SK-N-SH treated with all-trans-retinoic acid at 6 μM for 48 hours (cell line): ENCODE results near the gene NSUN6.

Source experiments
- ATAC-seq: fragments of 200-7000 bp; cut with Tn5 transposase; 3 replicates; pipeline ENCODE4 v1.9.1; 2020; ENCODE audit warnings: mild to moderate bottlenecking, moderate library complexity
- ARNTL ChIP-seq: fragments of 450-650 bp; formaldehyde crosslinking; IDR thresholded peaks from 2 replicates; pipeline ENCODE4 v1.5.0; 2020; ENCODE audit warnings: low read depth, mild to moderate bottlenecking, moderate library complexity, borderline replicate concordance
- BACH2 ChIP-seq: fragments of 250-450 bp; sonication (Bioruptor Pico); IDR thresholded peaks from 2 replicates; pipeline ENCODE4 v1.9.0; 2021; ENCODE audit warnings: mild to moderate bottlenecking, borderline replicate concordance
- CSDC2 ChIP-seq: fragments of 250-450 bp; sonication (Bioruptor Pico); IDR thresholded peaks from 2 replicates; pipeline ENCODE4 v1.5.0; 2020; ENCODE audit warnings: mild to moderate bottlenecking, moderate library complexity
- ESRRG ChIP-seq: fragments of 250-450 bp; sonication (Bioruptor Pico); IDR thresholded peaks from 2 replicates; pipeline ENCODE4 v1.6.1; 2021; ENCODE audit warnings: mild to moderate bottlenecking
- ISL1 ChIP-seq: fragments of 250-450 bp; sonication (Bioruptor Pico); IDR thresholded peaks from 2 replicates; pipeline ENCODE4 v2.1.2; 2022; ENCODE audit warnings: mild to moderate bottlenecking, moderate library complexity
- OSR1 ChIP-seq: fragments of 250-450 bp; sonication (Bioruptor Pico); IDR thresholded peaks from 2 replicates; pipeline ENCODE4 v1.8.0; 2022; ENCODE audit warnings: moderate library complexity, mild to moderate bottlenecking, inconsistent platforms
- PPARA ChIP-seq: fragments of 250-450 bp; sonication (Bioruptor Pico); IDR thresholded peaks from 2 replicates; pipeline ENCODE4 v1.5.0; 2020; ENCODE audit warnings: mild to moderate bottlenecking, borderline replicate concordance
- RARB ChIP-seq: fragments of 250-450 bp; sonication (Bioruptor Pico); IDR thresholded peaks from 2 replicates; pipeline ENCODE4 v1.8.0; 2021; ENCODE audit warnings: mild to moderate bottlenecking, moderate library complexity
- SNAI2 ChIP-seq: fragments of 250-450 bp; sonication (Bioruptor Pico); IDR thresholded peaks from 2 replicates; pipeline ENCODE4 v1.5.0; 2020; ENCODE audit warnings: mild to moderate bottlenecking, moderate library complexity
- TCF4 ChIP-seq: fragments of 250-450 bp; sonication (Bioruptor Pico); IDR thresholded peaks from 2 replicates; pipeline ENCODE4 v1.8.0; 2021; ENCODE audit warnings: mild to moderate bottlenecking, moderate library complexity, borderline replicate concordance
- TOX ChIP-seq: fragments of 250-450 bp; sonication (Bioruptor Pico); IDR thresholded peaks from 2 replicates; pipeline ENCODE4 v1.8.0; 2021; ENCODE audit warnings: mild to moderate bottlenecking, moderate library complexity, borderline replicate concordance
- ZC3H10 ChIP-seq: fragments of 250-450 bp; sonication (Bioruptor Pico); IDR thresholded peaks from 2 replicates; pipeline ENCODE4 v1.5.1; 2021; ENCODE audit warnings: mild to moderate bottlenecking, moderate library complexity
- ZFP30 ChIP-seq: fragments of 450-650 bp; formaldehyde crosslinking; IDR thresholded peaks from 2 replicates; pipeline ENCODE4 v1.5.0; 2022; ENCODE audit warnings: mild to moderate bottlenecking, moderate library complexity
- ZNF565 ChIP-seq: fragments of 450-650 bp; formaldehyde crosslinking; conservative IDR thresholded peaks from 2 replicates; pipeline ENCODE4 v1.5.0; 2020; ENCODE audit warnings: low read depth, mild to moderate bottlenecking, moderate library complexity
- ZNF70 ChIP-seq: fragments of 450-650 bp; formaldehyde crosslinking; IDR thresholded peaks from 2 replicates; pipeline ENCODE4 v1.5.0; 2020; ENCODE audit warnings: mild to moderate bottlenecking, moderate library complexity
- TF ChIP-seq, protein P1 (sequence below): fragments of 250-450 bp; sonication (Bioruptor Pico); IDR thresholded peaks from 2 replicates; pipeline ENCODE4 v1.8.0; 2020; ENCODE audit warnings: mild to moderate bottlenecking, moderate library complexity, borderline replicate concordance
- TF ChIP-seq, protein P2 (sequence below): fragments of 250-450 bp; sonication (Bioruptor Pico); IDR thresholded peaks from 2 replicates; pipeline ENCODE4 v1.5.1; 2021; ENCODE audit warnings: mild to moderate bottlenecking, moderate library complexity
- TF ChIP-seq, protein P3 (sequence below): fragments of 250-450 bp; sonication (Bioruptor Pico); IDR thresholded peaks from 2 replicates; pipeline ENCODE4 v1.5.1; 2020; ENCODE audit warnings: low read depth, mild to moderate bottlenecking, moderate library complexity
- TF ChIP-seq, protein P4 (sequence below): fragments of 250-450 bp; sonication (Bioruptor Pico); IDR thresholded peaks from 2 replicates; pipeline ENCODE4 v1.8.0; 2021; ENCODE audit warnings: low read depth, mild to moderate bottlenecking, moderate library complexity, borderline replicate concordance
- TF ChIP-seq, protein P5 (sequence below): fragments of 250-450 bp; sonication (Bioruptor Pico); IDR thresholded peaks from 2 replicates; pipeline ENCODE4 v1.5.0; 2020; ENCODE audit warnings: mild to moderate bottlenecking, moderate library complexity

Gene NSUN6

DNA sequence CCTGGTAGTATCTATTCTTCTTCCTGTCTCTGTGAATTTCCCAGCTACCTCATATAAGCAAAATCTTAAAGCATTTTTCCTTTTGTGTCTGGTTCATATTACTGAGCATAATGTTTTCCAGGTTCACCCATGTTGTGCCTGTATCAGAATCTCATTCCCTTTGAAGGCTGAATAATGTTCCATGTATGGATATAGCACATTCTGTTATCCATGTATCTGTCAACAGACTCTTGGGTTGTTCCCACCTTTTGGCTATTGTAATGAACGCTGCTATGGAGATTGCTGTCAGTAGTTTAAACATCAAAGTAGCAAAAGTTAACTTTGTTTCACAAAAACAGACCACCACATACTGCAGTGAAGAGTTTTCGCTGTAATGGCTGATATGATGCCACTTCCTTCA lies 99.9 kb downstream of the NSUN6 start (continued):
- TF ChIP-seq, protein P1, sequence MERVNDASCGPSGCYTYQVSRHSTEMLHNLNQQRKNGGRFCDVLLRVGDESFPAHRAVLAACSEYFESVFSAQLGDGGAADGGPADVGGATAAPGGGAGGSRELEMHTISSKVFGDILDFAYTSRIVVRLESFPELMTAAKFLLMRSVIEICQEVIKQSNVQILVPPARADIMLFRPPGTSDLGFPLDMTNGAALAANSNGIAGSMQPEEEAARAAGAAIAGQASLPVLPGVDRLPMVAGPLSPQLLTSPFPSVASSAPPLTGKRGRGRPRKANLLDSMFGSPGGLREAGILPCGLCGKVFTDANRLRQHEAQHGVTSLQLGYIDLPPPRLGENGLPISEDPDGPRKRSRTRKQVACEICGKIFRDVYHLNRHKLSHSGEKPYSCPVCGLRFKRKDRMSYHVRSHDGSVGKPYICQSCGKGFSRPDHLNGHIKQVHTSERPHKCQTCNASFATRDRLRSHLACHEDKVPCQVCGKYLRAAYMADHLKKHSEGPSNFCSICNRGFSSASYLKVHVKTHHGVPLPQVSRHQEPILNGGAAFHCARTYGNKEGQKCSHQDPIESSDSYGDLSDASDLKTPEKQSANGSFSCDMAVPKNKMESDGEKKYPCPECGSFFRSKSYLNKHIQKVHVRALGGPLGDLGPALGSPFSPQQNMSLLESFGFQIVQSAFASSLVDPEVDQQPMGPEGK (CRISPR knock-in tag) = no peak
- no peak for TF ChIP-seq ZC3H10
- TF ChIP-seq ZNF565 (CRISPR knock-in tag) = no peak
- TF ChIP-seq, protein P2, sequence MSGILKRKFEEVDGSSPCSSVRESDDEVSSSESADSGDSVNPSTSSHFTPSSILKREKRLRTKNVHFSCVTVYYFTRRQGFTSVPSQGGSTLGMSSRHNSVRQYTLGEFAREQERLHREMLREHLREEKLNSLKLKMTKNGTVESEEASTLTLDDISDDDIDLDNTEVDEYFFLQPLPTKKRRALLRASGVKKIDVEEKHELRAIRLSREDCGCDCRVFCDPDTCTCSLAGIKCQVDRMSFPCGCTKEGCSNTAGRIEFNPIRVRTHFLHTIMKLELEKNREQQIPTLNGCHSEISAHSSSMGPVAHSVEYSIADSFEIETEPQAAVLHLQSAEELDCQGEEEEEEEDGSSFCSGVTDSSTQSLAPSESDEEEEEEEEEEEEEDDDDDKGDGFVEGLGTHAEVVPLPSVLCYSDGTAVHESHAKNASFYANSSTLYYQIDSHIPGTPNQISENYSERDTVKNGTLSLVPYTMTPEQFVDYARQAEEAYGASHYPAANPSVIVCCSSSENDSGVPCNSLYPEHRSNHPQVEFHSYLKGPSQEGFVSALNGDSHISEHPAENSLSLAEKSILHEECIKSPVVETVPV (CRISPR knock-in tag) = no peak
- TF ChIP-seq CSDC2 (CRISPR knock-in tag) = no peak
- no peak for TF ChIP-seq ZFP30 (CRISPR knock-in tag)
- no peak for TF ChIP-seq ZNF70
- no peak for TF ChIP-seq TCF4 (CRISPR knock-in tag)
- TF ChIP-seq, protein P3, sequence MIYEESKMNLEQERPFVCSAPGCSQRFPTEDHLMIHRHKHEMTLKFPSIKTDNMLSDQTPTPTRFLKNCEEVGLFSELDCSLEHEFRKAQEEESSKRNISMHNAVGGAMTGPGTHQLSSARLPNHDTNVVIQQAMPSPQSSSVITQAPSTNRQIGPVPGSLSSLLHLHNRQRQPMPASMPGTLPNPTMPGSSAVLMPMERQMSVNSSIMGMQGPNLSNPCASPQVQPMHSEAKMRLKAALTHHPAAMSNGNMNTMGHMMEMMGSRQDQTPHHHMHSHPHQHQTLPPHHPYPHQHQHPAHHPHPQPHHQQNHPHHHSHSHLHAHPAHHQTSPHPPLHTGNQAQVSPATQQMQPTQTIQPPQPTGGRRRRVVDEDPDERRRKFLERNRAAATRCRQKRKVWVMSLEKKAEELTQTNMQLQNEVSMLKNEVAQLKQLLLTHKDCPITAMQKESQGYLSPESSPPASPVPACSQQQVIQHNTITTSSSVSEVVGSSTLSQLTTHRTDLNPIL (CRISPR knock-in tag) = no peak
- TF ChIP-seq BACH2 (CRISPR knock-in tag) = no peak
- no peak for TF ChIP-seq ARNTL (CRISPR knock-in tag)
- no peak for TF ChIP-seq PPARA (CRISPR knock-in tag)
- TF ChIP-seq, all 23 proteins: peak for 0

DNA sequence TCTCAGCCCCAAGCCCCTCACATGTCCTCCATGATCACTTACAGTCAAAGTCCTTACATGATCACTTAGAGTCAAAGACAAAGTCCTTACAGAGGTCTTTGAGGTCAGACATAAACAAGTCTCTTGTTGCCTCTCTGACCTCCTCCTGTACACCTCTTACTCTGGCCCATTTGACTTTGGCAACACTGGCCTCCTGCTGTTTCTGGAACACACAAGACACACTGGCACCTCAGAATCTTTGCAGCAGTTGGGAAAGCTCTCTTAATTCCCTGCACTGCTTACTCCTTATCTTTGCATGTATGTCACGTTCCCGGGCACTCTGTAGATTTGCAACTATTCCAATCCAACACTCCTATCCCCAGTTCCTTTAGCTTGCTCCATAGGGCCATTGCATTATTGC lies 102.3 kb downstream of the NSUN6 start:
- no peak for ATAC-seq
- TF ChIP-seq TCF4 (CRISPR knock-in tag) (no peak), BACH2 (CRISPR knock-in tag) (no peak), ZFP30 (CRISPR knock-in tag) (no peak), ZNF70 (no peak), OSR1 (CRISPR knock-in tag) (no peak), TOX (CRISPR knock-in tag) (no peak), ZC3H10 (no peak), SNAI2 (CRISPR knock-in tag) (no peak), ISL1 (CRISPR knock-in tag) (no peak), PPARA (CRISPR knock-in tag) (no peak), ESRRG (CRISPR knock-in tag) (no peak), ZNF565 (CRISPR knock-in tag) (no peak), RARB (CRISPR knock-in tag) (no peak), ARNTL (CRISPR knock-in tag) (no peak)
- TF ChIP-seq, protein P4, sequence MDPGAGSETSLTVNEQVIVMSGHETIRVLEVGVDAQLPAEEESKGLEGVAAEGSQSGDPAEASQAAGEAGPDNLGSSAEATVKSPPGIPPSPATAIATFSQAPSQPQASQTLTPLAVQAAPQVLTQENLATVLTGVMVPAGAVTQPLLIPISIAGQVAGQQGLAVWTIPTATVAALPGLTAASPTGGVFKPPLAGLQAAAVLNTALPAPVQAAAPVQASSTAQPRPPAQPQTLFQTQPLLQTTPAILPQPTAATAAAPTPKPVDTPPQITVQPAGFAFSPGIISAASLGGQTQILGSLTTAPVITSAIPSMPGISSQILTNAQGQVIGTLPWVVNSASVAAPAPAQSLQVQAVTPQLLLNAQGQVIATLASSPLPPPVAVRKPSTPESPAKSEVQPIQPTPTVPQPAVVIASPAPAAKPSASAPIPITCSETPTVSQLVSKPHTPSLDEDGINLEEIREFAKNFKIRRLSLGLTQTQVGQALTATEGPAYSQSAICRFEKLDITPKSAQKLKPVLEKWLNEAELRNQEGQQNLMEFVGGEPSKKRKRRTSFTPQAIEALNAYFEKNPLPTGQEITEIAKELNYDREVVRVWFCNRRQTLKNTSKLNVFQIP = no peak
- TF ChIP-seq, protein P3 (CRISPR knock-in tag) = no peak
- TF ChIP-seq, protein P2 (CRISPR knock-in tag) = no peak
- TF ChIP-seq, protein P5, sequence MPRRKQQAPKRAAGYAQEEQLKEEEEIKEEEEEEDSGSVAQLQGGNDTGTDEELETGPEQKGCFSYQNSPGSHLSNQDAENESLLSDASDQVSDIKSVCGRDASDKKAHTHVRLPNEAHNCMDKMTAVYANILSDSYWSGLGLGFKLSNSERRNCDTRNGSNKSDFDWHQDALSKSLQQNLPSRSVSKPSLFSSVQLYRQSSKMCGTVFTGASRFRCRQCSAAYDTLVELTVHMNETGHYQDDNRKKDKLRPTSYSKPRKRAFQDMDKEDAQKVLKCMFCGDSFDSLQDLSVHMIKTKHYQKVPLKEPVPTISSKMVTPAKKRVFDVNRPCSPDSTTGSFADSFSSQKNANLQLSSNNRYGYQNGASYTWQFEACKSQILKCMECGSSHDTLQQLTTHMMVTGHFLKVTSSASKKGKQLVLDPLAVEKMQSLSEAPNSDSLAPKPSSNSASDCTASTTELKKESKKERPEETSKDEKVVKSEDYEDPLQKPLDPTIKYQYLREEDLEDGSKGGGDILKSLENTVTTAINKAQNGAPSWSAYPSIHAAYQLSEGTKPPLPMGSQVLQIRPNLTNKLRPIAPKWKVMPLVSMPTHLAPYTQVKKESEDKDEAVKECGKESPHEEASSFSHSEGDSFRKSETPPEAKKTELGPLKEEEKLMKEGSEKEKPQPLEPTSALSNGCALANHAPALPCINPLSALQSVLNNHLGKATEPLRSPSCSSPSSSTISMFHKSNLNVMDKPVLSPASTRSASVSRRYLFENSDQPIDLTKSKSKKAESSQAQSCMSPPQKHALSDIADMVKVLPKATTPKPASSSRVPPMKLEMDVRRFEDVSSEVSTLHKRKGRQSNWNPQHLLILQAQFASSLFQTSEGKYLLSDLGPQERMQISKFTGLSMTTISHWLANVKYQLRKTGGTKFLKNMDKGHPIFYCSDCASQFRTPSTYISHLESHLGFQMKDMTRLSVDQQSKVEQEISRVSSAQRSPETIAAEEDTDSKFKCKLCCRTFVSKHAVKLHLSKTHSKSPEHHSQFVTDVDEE = no peak
- TF ChIP-seq, all 23 proteins: peak for 0
